A673 (cell line): ENCODE results near the gene CNGA1.

Experiments
- CTCF ChIP-seq: fragments of 300-800, 200-600 bp; sonication (generic); conservative IDR thresholded peaks from 2 replicates; pipeline ENCODE4 v1.5.1; 2017; ENCODE audit warnings: low read depth, mild to moderate bottlenecking, antibody characterized with exemption, low read length, moderate library complexity, mixed read lengths
- EZH2 ChIP-seq: fragments of 200-600 bp; sonication (generic); IDR thresholded peaks from 2 replicates; pipeline ENCODE4 v1.6.1; 2017; ENCODE audit warnings: borderline replicate concordance, low read depth, mild to moderate bottlenecking, mixed read lengths, antibody characterized with exemption, low read length; ENCODE audit not compliant: poor library complexity, severe bottlenecking

- TF ChIP-seq CTCF (no peak), EZH2 (no peak)
Observed at GRCh38 chr4:48031802-48032525, 15.5 kb upstream of the CNGA1 start.
